Stimulated activated CD8-positive, alpha-beta memory T cell treated with anti-CD3 and anti-CD28 coated beads, Interleukin-2, amount 100 ng/mL, for 1 hour (primary cell): ENCODE measurements around the gene SNX22.

Source experiments
- DNase-seq, 2 donors: peaks; one replicate each; pipeline ENCODE4 v3.0.0-alpha.2; 2020; ENCODE audit warnings: low read depth in 2 of 2

SNX22 gene

DNA sequence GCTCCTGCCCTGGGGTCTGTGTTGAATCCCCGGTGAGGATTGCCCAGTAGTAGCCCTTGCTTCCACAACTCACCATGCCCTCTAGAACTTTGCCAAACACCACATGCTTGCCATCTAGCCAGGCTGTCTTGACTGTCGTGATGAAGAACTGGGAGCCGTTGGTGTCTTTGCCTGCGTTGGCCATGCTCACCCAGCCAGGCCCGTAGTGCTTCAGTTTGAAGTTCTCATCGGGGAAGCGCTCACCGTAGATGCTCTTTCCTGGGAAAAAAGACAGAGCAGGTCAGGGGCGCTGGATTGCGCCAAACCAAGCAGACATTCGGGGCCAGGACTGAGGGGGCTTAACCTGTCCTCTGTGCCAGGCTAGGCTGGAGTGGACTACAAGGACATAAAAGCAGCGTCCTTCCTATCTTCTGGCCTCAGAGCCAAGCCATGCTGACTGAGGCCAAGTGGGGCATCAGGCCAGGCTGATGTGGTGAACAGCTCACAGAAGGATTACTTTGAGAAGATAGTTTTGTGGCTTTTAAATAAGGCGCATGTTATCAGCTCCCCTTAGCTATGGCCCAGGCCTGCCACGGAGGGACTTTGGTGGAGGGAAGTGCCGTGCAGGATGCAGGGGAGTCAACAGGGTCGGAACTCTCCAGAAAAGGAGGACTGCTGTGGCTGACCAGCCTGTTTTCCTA lies 5.3 kb downstream of the SNX22 start:
- DNase-seq = no peak

DNA sequence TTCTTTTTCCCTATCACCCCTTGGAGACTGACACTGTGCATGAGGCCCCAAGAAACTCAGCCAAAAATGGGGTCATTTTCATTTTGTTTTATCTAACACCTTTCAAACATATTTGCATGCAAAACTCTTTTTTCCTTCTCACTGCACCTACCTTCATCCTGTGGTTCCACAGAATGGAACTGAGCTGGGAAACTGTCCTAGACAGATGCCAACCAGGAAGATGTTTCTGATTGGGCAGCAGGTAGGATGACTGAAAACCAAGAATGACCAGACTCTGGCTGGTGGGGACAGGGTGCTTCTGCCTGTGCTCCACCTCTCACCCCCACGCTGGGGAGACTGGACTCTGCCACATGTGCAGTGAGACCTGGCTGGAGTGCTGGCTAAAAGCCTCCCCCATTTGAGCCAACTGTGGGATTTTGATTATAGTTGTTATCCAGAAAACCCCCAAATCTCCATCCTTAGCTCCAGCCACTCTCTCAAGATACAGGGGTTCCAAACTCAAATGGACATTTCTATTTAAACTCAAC lies 6.1 kb downstream of the SNX22 start:
- DNase-seq = no peak

DNA sequence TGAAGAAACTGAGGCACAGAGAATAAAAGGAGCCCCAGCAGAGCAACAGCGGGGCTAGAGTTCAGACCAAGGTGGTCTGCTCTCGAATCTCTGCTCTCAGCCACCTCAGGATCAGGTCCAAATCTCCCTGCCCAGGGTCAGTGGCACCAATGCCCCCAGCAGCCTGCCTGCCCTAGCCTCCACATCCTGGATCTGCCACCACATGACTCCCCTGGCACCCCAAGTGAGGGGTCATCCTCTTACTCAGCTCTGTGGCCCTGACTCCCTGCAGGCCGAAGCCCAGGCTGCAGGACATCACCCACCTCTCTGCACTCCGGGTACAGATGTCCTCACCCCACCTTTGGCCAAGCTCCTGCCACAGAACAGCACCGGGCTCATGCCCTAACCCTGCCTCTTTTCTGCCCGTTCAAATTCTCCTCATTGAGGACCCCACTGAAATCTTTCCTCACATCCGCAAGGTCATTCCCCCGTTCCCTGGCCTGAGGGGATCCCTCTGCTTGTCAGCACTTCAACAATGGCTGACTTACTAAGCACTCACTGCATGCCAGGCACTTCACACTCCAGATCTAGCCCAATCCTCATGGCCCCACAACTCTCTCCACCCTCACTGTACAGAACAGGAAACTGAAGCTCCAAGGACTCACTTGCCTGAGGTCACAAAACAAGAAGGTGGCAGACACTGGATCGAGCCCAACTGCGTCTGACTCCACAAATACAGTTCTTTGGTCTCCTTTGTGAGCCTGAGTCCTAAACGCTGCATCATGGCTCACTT lies 7.0 kb downstream of the SNX22 start:
- DNase-seq = no peak

DNA sequence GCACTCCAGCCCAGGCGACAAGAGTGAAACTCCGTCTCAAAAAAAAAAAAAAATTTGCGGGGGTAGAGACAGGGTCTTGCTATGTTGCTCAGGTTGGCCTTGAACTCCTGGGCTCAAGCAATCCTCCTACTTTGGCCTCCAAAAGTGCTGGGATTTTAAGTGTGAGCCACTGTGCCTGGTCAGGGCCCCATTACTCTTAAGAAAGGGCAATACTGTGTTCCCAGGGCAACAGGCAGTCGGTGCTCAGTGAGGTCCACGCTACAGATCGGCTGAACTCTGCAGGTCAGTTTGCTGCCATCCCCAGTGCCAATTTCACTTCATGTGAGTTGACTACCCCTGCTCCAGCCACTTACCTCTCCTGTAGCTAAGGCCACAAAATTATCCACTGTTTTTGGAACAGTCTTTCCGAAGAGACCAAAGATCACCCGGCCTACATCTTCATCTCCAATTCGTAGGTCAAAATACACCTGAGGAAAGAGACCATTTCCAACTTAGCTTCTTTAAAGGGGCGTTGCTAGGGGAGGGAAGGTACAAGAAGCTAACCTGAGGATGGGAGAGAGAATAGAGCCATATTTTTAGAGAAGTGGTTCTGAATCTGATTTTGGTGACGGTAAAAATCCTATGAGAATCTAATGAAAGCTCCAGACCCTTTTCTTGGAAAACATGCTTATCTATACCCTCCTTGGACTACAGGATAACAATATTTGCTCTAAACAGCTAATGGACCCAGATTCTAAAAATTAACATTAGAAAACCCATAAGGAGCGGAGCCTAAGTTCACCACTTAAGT lies 10.4 kb downstream of the SNX22 start:
- DNase-seq = no peak

DNA sequence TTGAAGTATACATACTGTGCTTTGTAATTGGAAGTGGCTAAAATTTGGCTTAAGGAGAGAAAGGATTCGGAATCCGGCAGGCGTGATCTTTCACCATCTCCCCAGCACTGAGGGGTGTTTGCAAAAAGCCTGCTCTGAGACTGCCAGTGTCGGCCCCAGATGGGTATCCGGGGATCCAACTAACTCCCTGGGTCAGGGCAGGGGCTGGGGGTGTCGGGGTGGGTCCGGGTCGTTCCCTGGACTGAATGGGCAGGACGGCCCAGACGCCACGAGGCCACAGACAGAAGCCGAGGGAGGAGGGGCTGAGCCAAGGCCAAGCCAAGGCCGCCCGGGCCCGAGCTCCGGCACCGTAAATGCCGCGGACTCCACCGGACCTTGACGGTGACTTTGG lies 10.9 kb downstream of the SNX22 start:
- DNase-seq = no peak

DNA sequence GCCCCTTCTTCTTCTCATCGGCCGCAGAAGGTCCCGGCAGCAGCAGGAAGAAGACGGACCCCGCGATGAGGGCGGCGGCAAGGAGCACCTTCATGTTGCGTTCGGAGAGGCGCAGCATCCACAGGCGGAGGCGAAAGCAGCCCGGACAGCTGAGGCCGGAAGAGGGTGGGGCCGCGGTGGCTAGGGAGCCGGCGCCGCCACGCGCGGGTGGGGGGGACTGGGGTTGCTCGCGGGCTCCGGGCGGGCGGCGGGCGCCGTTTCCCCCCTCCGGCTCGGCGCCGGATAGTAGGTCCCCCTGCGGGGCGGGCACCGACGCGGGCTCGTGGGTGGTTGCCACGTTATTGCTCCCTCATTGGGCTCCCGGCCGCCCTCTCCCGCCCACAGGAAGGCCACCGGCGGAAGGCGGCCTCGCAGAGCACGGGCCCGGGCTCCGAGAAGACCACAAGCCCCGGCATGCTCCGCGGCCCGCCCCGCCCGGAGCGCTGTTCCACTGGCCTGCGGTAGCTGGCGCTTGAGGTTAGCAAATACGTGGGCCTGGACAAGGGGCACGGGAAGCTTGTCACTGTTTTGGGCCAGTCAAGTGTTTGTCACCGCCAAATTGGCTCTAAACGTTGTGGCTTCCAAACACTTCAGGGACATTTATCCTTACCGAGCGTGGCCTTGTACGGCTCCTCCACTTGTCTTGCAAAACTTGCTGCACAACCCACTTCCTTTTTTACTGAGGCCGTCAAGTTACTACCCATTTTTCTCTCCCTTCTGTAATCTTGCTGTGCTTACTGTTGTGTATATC lies 11.5 kb downstream of the SNX22 start, which contains the start of gene PPIB:
Gene PPIB (minus strand): TSS at position 154 of the 790 bp plus-strand sequence. CDS start 36 bp downstream, at position 118.
- DNase-seq = peak; percentile 92 to 93

DNA sequence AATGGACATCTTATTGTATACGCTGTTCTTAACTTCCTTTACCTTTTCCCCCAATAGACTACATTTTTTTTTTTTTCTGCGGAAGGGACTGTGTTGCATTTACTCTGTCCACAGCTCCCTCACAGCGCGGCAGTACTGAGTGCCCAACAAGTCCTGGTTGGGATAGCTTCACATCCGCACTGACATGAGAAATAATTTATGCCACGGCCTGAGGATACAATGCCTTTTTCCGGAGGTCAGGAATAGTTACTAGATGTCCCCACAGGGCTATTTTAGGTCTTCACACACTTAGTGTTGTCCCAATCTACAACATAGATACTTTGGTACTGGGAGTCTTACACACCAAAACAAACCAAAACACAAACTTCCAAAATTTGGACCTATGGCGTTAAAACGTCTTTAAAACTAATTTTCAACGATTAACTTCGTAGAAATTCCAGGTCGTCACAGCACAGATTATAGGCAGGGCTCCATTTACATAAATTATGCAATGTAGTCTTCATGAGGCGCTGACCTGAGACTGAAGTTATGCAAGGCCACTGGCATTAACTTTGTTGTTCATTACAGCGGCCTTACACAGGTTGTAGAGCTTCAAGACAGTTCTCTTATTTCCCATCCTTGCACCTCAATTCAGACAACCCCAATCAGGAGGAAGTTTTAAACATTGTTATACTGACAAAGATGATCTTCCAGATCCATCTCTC lies 12.3 kb downstream of the SNX22 start:
- no peak for DNase-seq

DNA sequence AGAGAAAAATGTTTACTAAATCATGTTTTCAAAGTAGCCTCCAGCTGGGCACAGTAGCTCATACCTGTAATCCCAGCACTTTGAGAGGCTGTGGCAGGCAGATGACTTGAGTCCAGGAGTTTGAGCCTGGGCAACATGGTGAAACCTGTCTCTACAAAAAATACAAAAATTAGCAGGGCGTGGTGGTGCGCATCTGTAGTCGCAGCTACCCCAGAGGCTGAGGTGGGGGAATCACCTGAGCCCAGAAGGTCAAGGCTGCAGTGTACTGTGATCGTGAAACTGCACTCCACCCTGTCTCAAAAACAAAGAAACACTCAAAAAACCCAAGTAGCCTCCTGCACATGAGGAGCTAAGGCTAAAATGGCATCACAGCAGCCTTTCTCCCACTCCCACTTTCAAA lies 12.9 kb downstream of the SNX22 start:
- no peak for DNase-seq

DNA sequence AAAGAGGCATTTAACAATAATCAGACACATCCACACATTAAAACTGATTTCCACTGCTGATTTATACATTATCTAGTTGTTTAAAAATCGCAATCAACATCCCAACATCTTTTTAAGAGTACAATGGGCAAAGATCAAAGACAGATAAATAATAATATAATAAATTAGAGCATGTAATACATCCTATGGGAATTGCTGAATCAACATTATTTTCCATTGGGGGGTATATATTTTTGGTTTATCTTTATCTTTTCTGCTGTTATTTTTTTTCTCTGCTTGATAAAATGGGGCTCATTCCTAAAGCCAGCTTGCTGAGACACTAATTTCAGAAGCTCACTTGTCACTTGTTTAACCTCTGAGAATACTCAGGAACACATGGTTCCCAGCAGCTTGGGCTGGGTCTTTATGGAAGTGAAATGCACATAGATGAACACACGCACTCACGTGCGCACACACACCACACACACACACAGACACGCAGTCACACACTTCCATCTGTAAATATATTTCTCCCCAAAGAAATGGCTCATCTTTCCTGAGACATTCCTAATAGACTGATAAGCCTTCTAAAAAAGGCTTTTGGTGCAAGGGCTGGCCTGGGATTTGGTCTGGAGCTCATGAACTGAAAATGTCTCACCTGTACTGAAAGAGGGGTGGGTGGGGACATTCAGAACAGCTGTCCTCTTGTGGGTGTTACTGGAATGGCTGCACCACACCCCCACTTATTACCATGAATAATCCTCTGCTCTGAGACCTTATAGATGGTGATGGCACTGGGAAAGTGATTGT lies 14.8 kb downstream of the SNX22 start:
- no peak for DNase-seq

DNA sequence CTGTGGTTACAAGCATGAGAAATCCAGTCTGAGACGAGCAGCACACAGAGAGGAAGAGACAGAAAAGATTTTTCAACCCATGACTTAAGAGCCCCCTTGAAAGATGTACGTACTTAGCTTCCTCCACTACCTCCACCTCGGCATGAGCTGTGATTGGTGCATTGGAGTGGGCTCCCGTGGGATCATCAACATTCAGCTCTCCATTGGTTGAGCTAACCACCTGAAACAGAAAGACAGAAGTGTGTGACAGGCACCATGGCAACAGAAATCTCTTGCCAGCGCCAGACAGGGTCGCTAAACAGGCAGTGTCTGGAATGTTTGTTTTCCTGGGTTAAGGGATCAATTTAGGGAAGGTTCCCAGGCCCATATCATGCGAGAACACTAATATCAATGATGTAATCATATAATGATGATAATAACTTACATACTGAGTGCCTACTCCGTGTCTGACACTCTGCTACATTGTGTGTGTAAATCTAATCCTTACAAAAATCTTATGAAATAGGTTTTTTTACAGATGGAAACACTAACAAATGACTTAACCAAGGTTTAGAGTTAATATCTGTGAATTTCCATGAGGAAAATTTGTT lies 28.8 kb downstream of the SNX22 start:
- no peak for DNase-seq

DNA sequence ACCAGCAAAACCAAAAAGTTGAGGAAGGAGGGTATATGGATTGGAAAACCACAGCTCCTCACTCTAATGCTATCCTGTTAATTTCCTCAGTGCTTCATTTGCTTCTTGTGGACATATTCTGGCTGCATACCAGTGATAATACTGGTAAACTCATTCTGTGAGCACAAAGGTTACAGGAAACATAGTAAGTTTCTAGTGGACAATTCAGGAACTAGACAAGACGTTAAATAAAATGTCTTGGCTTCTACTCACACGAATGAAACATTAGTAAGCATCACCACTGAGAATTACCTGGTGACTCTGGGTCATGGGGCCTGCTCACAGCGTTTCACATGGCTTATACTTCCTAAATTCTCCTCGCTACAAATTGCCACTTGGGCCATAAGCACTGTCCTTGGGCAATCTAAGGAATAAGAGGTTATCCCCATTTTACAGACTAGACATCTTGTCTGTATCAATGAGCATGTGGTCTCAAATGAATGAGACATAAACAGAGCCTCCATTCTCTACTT lies 31.4 kb downstream of the SNX22 start:
- DNase-seq = no peak

DNA sequence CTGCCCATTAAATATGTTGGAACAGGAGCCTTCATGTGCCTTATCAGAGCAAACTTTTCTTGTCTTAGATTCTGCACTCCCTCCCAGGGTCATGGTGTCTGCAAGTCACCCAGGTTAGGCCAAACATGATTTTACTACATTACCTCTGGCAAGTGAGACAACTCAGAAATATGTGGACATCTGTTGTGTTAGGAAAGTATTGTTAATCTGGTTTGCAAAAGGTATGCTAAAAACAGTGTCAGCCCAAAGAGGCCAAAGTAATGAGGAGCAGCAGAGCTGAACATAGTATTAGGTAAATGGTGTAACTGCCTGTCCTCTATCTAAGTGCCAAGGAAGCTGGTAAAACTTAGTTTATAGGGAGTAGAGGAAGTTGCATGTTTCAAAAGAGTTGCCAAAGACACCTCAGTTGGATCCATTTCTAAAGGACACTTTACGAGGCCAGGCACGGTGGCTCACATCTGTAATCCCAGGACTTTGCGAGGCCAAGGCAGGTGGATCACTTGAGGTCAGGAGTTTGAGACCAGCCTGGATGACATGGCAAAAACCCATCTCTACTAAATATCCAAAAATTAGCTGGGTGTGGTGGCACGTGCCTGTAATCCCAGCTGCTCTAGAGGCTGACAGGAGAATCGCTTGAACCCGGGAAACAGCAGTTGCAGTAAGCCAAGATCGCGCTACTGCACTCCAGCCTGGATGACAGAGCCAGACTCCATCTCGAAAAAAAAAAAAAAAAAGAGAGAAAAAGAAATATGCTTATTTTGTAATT lies 33.8 kb downstream of the SNX22 start:
- DNase-seq = no peak

DNA sequence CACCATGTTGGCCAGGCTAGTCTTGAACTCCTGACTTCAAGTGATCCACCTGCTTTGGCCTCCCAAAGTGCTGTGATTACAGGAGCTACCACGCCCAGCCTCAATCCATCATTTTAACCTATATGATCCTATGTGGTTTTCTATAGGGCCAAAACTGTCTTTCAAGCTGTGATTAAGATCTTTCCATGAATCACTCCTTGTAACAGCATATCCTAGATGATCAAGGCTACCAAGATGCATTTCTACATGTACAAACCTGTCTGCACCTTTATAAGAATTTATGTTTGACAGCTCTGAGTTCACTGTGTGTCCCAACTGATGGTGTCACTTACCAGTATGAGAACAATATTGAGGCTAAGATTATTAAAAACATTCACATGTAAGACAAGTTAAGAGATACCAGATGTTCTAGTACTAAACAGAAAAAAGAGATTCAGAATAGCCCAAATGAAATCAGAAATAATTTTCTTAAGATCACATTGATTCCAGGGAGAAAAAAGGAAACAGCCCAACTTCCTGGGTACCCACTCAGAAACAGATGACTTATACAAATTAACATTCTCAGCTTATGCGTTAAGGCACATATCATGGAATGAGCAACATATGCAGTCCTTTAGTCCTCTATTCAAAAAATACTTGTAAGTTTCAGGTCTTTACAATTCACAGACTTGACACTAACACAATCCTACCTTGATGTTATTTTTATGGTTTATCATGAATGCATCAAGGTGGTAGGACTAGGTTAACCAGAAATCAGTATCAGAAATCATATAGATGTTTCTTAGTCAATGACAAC lies 36.1 kb downstream of the SNX22 start:
- no peak for DNase-seq

DNA sequence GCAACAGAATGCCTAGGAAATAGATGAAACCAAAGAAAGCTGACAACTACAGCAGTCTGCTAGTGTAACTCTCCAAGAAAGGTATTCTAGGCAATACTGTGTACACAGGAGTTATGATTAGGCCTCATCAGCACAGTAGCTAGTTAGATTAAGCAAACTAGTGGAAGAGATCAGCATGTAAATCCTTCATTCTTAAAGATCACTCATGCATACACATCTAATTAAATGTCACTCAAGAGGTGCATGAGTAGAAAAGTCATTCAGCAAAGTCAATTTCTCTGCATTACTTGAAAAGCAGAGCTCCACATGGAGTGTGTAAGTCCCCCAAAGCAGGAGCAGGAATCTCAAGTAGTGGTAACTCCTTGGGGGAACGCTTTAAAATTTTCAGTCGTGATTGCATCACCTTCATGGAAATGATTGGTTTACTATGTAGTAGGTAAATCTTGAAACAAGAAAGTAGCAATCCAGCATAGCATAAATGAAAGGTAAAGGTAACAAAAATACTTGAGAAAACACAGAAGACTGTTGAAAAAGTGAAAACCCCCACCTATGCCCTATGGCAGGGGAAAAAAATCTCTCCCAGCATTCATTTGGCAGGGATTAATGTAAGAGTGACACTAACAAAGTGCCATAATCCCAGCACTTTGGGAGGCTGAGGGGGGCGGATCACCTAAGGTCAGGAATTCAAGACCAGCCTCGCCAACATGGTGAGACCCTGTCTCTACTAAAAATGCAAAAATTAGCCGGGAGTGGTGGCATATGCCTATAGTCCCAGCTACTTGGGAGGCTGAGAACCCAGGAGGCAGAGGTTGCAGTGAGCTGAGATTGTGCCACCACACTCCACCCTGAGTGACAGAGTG lies 40.7 kb downstream of the SNX22 start:
- no peak for DNase-seq

DNA sequence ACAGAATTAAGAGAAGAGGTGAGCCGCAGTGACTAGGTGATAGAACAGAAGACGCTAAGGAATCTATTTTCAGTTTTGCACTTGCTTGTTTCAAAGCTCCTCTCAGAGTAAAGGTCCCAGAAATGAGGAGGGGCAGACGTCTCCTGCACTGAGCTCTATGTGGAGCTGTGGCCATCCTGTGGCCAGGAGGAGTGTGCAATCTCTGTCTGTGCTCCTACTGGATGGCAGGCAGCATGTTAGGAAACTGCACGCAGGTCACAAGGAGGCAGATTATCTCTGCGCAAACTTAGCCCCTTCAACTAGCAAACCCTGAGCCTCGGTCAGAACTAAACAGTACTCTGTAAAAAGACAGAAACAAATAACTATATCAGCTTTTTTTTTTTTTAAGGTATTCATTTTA lies 42.4 kb downstream of the SNX22 start:
- no peak for DNase-seq

DNA sequence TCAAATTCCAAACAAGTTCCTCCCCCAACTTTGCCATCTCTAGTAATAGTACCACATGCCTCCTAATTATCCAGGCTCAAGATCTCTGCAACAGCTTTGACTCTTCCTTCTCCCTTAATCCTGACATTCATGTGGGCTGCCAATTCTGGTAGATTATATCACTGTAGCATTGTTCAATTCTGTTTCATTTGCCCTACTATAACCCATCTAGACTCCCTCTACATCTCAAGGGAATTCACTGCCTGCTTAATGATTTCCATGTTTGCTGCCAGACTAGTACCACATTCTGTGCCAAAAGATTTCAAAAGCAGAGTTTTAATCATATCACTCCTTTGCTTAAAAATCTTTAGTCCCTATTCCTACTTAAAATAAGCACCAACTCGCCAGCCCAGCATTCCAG lies 45.9 kb downstream of the SNX22 start:
- DNase-seq = no peak

DNA sequence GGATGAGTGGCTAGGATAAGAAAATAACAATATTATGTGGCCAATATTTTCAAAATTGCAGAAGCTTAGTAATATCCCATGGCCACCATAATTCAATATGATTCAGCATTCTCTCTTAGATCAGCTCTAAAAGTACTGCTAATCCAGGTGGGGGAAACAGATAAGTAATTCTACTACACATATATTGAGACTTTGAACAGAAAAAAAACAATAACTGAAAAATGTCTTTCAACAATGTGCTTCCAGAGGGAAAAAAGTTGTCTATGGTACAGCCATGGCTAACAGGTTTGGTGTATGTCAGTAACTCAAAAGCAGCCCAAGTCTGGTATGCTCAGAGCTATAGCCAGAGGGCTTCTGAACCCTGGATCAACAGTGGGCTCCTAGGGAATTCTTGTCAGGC lies 53.7 kb downstream of the SNX22 start:
- DNase-seq = no peak
